Heart right ventricle (tissue), 16 donors: ENCODE results near the gene GIGYF1. TPM values are rescaled to one million over a fixed set of nuclear protein-coding genes. Genes with fewer than 3 reads are reported as not detected.

Experiments used
- ATAC-seq, 8 donors: fragments of 200-7000 bp; cut with Tn5 transposase; one replicate each; pipeline ENCODE4 v1.9.1; 2020; ENCODE audit warnings: mild to moderate bottlenecking in 8 of 8, moderate library complexity in 8 of 8, moderate number of reproducible peaks in 1 of 8
- DNase-seq, 2 donors: peaks; one replicate each; pipeline ENCODE4 v3.0.0-alpha.2; 2020
- H3K27ac ChIP-seq, 10 donors: fragments of 200-600 bp; sonication (generic) in 2 of 10; one replicate each; pipeline versions ENCODE4 v1.5.0 to v1.8.0; 2020 to 2022; ENCODE audit warnings: mild to moderate bottlenecking in 3 of 10
- H3K27me3 ChIP-seq, 7 donors: fragments of 200-600 bp; one replicate each; pipeline ENCODE4 v1.8.0; 2021 to 2022; ENCODE audit warnings: mild to moderate bottlenecking in 2 of 7
- H3K36me3 ChIP-seq, 9 donors: fragments of 200-600 bp; sonication (generic) in 1 of 9; one replicate each; pipeline versions ENCODE4 v1.5.0 to v1.8.0; 2020 to 2022; ENCODE audit warnings: mild to moderate bottlenecking in 2 of 9
- H3K4me1 ChIP-seq, 9 donors: fragments of 200-600 bp; sonication (generic) in 1 of 9; one replicate each; pipeline versions ENCODE4 v1.5.0 to v1.8.0; 2020 to 2022; ENCODE audit warnings: mild to moderate bottlenecking in 4 of 9
- H3K4me3 ChIP-seq, 10 donors: fragments of 200-600 bp; sonication (generic) in 2 of 10; one replicate each; pipeline versions ENCODE4 v1.5.0 to v1.8.0; 2020 to 2022; ENCODE audit warnings: mild to moderate bottlenecking in 7 of 10, moderate library complexity in 2 of 10
- H3K9me3 ChIP-seq, 11 donors: fragments of 200-600 bp in 10 of 11; sonication (generic) in 2 of 11; one replicate each; pipeline versions ENCODE4 v1.5.0 to v1.8.0; 2013 to 2022; ENCODE audit warnings: mild to moderate bottlenecking in 2 of 11, control low read depth in 1 of 11, moderate library complexity in 1 of 11
- WGBS, 2 donors: extraction: QIAGEN DNeasy Blood & Tissue Kit; methylation state at CpG; one replicate each; pipeline ENCODE4 v1.1.7; 2013; ENCODE audit warnings: inconsistent platforms in 1 of 2; 5-methylcytosine and 5-hydroxymethylcytosine counted together
- intact Hi-C, 10 donors: fragments of 100-400 bp; cut with DNase I; formaldehyde crosslinking; loops; one replicate each; pipeline versions ENCODE4 v1.11.1 to v1.14.2; 2022
- long read RNA-seq, 3 donors: library from polyadenylated mRNA; unstranded; transcript quantifications; one replicate each; pipeline ENCODE4 v2.0.0, GENCODE V29; 2020 to 2021
- polyA plus RNA-seq, 2 donors: library from polyadenylated mRNA; stranded (reverse); fragments of 200-250 nt; gene quantifications; one replicate each; pipeline ENCODE4 v1.2.3, GENCODE V29; 2013
- total RNA-seq, 10 donors: library from RNA; stranded (reverse); fragmentation: NEBNext Ultra II Directional in 3 of 10; extraction: Animal tissue kit (Norgen Biotek cat#: 25700) in 3 of 10; gene quantifications; one replicate each; pipeline versions ENCODE4 v1.2.1 to v1.2.4, GENCODE V29; 2021 to 2023
- TF ChIP-seq, protein P1 (sequence below), 9 donors: fragments of 200-600 bp; sonication (generic) in 2 of 9; IDR thresholded peaks; one replicate each; pipeline versions ENCODE4 v1.5.0 to v1.8.0; 2021 to 2022; ENCODE audit warnings: antibody characterized with exemption in 9 of 9, mild to moderate bottlenecking in 5 of 9, moderate library complexity in 1 of 9
- donor health status: Arrhythmogenic right ventricular cardiomyopathy.
- donor health status: ischemic (EF 13 %, LVEDD 7.1; RV severe dilation, severe dysfunction).
- donor health status: healthy with polysubstance abuse.
- donor health status: DM: no; HTN: yes; CAD: no.
- donor health status: DM: no; HTN: no; CAD: no.
- donor health status: ischemic (EF 25% LVEDD 6.9; RV normal size, moderate dysfunction).
- donor health status: ischemic (EF 25% LVEDD 5.7; RV mildly dilated, moderate dysfunction).
- donor health status: healthy.
- donor health status: DM: yes; HTN: yes; CAD: no.
- donor health status: Ischemic cardiomyopathy.
- donor health status: ischemic (EF 35%, LVEDD 5.7; RV mildly dilated, moderate dysfunction).
- donor health status: nonischemic (EF 11% LVEDD 7.7; RV severe dilation, severe dysfunction).
- donor health status: DM: yes; HTN: yes; CAD: no.
- donor health status: PGD.
- donor health status: ischemic (EF 29% LVEDD 5.4; RV normal size, mild dysfunction).
- donor health status: nonischemic (EF 23%, LVEDD 6.1; RV moderate dilation, normal function).

The GIGYF1 gene, protein sequence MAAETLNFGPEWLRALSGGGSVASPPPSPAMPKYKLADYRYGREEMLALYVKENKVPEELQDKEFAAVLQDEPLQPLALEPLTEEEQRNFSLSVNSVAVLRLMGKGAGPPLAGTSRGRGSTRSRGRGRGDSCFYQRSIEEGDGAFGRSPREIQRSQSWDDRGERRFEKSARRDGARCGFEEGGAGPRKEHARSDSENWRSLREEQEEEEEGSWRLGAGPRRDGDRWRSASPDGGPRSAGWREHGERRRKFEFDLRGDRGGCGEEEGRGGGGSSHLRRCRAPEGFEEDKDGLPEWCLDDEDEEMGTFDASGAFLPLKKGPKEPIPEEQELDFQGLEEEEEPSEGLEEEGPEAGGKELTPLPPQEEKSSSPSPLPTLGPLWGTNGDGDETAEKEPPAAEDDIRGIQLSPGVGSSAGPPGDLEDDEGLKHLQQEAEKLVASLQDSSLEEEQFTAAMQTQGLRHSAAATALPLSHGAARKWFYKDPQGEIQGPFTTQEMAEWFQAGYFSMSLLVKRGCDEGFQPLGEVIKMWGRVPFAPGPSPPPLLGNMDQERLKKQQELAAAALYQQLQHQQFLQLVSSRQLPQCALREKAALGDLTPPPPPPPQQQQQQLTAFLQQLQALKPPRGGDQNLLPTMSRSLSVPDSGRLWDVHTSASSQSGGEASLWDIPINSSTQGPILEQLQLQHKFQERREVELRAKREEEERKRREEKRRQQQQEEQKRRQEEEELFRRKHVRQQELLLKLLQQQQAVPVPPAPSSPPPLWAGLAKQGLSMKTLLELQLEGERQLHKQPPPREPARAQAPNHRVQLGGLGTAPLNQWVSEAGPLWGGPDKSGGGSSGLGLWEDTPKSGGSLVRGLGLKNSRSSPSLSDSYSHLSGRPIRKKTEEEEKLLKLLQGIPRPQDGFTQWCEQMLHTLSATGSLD (N-terminal part only)
- total RNA-seq, result 10 to 100 TPM; 20.5 to 33.9 (median 24.2) TPM
- polyA plus RNA-seq, result 10 to 100 TPM in 1 of 2 donors, 1 to 10 TPM in 1; 9.4 to 47.3 TPM
- long read RNA-seq, donor 1, partial matches to known transcripts, result 1 of 18 reads
- long read RNA-seq, donor 1, other reads (novel, unspliced or antisense), result 17 of 18 reads
- long read RNA-seq, donor 2, partial matches to known transcripts, result 3 of 17 reads
- long read RNA-seq, donor 2, other reads (novel, unspliced or antisense), result 14 of 17 reads
- long read RNA-seq, donor 3, partial matches to known transcripts, result 6 of 9 reads
- long read RNA-seq, donor 3, other reads (novel, unspliced or antisense), result 3 of 9 reads

DNA sequence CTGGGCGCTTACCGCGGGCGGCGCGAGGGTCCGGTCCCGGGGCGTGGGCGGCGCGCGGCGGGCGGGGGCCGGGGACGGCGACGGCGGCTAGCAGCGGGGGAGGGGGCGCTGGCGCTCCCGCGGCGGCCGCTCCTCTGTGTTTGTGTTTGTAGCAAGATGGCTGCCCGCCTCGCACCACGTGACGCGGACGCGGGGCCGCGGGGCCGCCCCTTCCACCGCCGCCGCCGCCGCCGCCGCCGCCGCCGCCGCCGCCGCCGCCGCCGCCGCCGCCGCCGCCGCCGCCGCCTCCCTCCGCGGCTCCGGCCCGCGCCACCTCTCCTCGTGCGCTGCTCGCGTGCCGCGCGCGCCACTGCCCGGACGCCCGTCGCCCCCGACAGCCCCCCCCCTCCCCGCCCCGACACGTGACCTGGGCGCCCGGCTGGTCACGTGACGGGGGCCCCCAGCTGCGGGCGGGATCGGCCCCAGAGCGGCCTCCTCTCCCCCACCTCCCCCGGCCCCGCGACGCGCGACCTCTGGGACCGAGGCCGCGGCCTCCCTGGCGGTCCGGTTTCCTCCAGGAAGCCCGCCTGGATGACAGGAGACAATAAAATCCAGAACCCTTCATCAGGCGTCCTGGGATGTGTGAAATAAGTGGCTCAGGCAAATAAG lies at the start of gene GIGYF1:
Gene GIGYF1, minus strand, starts transcription at position 153 of the 648 bp plus-strand sequence. CDS start 6,012 bp downstream, outside the sequence.
- TF ChIP-seq, protein P1, sequence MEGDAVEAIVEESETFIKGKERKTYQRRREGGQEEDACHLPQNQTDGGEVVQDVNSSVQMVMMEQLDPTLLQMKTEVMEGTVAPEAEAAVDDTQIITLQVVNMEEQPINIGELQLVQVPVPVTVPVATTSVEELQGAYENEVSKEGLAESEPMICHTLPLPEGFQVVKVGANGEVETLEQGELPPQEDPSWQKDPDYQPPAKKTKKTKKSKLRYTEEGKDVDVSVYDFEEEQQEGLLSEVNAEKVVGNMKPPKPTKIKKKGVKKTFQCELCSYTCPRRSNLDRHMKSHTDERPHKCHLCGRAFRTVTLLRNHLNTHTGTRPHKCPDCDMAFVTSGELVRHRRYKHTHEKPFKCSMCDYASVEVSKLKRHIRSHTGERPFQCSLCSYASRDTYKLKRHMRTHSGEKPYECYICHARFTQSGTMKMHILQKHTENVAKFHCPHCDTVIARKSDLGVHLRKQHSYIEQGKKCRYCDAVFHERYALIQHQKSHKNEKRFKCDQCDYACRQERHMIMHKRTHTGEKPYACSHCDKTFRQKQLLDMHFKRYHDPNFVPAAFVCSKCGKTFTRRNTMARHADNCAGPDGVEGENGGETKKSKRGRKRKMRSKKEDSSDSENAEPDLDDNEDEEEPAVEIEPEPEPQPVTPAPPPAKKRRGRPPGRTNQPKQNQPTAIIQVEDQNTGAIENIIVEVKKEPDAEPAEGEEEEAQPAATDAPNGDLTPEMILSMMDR (IDR thresholded peaks at IDR 0.05), result no peak
- intact Hi-C loops, result loop anchor here (5.0 to 10.0 kb wide), 8 partner anchors 82 to 227 kb away; partner anchors contain the start of genes MOSPD3 (in 2 of the 10), PCOLCE (in 2 of the 10) and TSC22D4 (in 1 of the 10)
- Histone ChIP-seq H3K27ac (peak within 1 kb of the TSS; percentile 65 to 90 (median 82)), H3K36me3 (peaks cover 0 to 10% (median 0%) of the 10 kb centered on the region in 9 donors), H3K4me1 (peaks cover 33 to 51% (median 42%) of the 10 kb centered on the region in 9 donors), H3K9me3 (no peaks in the 10 kb centered on the region), H3K4me3 (peak within 1 kb of the TSS; percentile 62 to 99 (median 83)), H3K27me3 (no peaks in the 10 kb centered on the region)
- peak; percentile 76 to 79 for DNase-seq
- WGBS, 2 donors, result 1% methylated on average over 42 to 81 of the region's 102 CpGs
- ATAC-seq, result peak; percentile 18 to 62 (median 42)

DNA sequence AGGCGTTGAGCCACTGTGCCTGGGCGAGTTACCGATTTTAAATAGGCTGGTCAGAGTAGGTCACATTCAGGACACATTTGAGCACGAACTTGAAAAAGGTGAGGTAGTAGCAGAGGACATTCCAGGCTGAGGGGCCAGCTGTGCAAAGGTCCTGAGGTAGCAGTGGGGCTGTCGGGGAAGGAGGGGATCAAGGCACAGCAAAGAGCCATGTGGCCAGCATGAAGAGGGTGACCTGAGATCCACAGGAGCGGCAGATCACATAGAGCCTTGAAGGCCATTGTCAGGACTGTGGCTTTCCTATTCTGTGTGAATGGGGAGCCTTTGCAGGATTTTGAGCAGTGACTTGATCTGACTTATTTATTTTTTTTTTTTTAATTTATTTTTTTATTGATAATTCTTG lies 45.9 kb upstream of the GIGYF1 start:
- Histone ChIP-seq H3K4me3 (no peak overlapping the region), H3K27ac (no peak overlapping the region), H3K27me3 (peaks cover 0 to 10% (median 3%) of the 10 kb centered on the region in 7 donors), H3K36me3 (no peaks in the 10 kb centered on the region), H3K4me1 (no peaks in the 10 kb centered on the region), H3K9me3 (no peaks in the 10 kb centered on the region)
- ATAC-seq (no peak), DNase-seq (no peak)
- intact Hi-C loops, result no loop called here
- TF ChIP-seq, protein P1 (IDR thresholded peaks at IDR 0.05), result no peak
- WGBS, 2 donors, result 95% methylated on average over 6 of the region's 6 CpGs; no CpG with 5 or more reads in 1 of the 2 donors

DNA sequence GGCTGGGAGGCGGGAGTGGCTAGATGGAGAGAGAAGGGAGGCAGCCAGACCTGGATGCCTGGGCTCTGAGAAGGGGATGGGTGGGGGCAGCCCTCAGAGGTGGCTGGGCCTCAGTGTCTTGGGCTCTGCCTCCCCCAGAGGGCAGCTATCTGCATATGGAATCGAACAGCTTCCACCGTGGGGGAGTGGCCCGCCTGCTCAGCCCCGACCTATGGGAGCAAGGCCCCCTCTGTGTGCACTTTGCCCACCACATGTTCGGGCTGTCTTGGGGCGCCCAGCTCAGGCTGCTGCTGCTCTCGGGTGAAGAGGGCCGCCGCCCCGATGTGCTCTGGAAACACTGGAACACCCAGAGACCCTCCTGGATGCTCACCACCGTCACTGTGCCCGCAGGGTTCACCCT lies 42.6 kb upstream of the GIGYF1 start:
- no peaks in the 10 kb centered on the region for H3K4me1 ChIP-seq
- TF ChIP-seq, protein P1 (IDR thresholded peaks at IDR 0.05), result no peak
- peaks cover 0 to 22% (median 0%) of the 10 kb centered on the region in 7 donors for H3K27me3 ChIP-seq
- ATAC-seq (no peak), DNase-seq (no peak)
- no peaks in the 10 kb centered on the region for H3K36me3 ChIP-seq
- no peak overlapping the region for H3K4me3 ChIP-seq
- H3K27ac ChIP-seq, result no peak overlapping the region
- intact Hi-C loops, result no loop called here
- H3K9me3 ChIP-seq, result no peaks in the 10 kb centered on the region
- WGBS, 2 donors, result 63% methylated on average over 13 of the region's 13 CpGs; no CpG with 5 or more reads in 1 of the 2 donors
